PFSK-1 (cell line): Measurements from ENCODE around the gene FMN1.

Source experiments
- FOXP2 ChIP-seq: optimal IDR thresholded peaks from 2 replicates; pipeline ENCODE3; 2011; ENCODE audit warnings: borderline replicate concordance, control low read depth, inconsistent platforms; ENCODE audit not compliant: insufficient read depth; ENCODE audit errors: extremely low read length, extremely low read depth
- POLR2AphosphoS5 ChIP-seq: IDR thresholded peaks from 2 replicates; pipeline ENCODE4 v1.6.1; 2012; ENCODE audit warnings: low read depth, mild to moderate bottlenecking, control low read depth, low read length, moderate library complexity
- REST ChIP-seq, 2 experiments: IDR thresholded peaks; 2 replicates each; pipeline versions ENCODE4 v1.6.1 to v1.8.0; 2011 to 2012; ENCODE audit warnings: low read depth in 2 of 2, low read length in 2 of 2, control low read depth in 1 of 2, inconsistent platforms in 1 of 2, mild to moderate bottlenecking in 1 of 2, moderate library complexity in 1 of 2; ENCODE audit not compliant: insufficient read depth in 1 of 2
- SIN3A ChIP-seq: IDR thresholded peaks from 2 replicates; pipeline ENCODE4 v1.6.1; 2012; ENCODE audit warnings: mild to moderate bottlenecking, low read length, moderate library complexity, borderline replicate concordance; ENCODE audit not compliant: insufficient read depth
- TAF1 ChIP-seq: IDR thresholded peaks from 2 replicates; pipeline ENCODE4 v1.6.1; 2012; ENCODE audit warnings: low read length, control low read depth, borderline replicate concordance; ENCODE audit not compliant: insufficient read depth

The FMN1 gene

GRCh38 chr15:32941823-32942222, 252.7 kb downstream of the FMN1 start:
- TF ChIP-seq TAF1 (no peak), REST (IDR thresholded peaks at IDR 0.05; ENCODE audit: insufficient read depth in 1 of 2, low read depth in 2 of 2, low read length in 2 of 2) (no peak), SIN3A (no peak), POLR2AphosphoS5 (no peak), FOXP2 (no peak)

- TF ChIP-seq TAF1 = no peak
- TF ChIP-seq FOXP2 = no peak
- no peak for TF ChIP-seq SIN3A
- no peak for TF ChIP-seq REST (IDR thresholded peaks at IDR 0.05; ENCODE audit: insufficient read depth in 1 of 2, low read depth in 2 of 2, low read length in 2 of 2)
- no peak for TF ChIP-seq POLR2AphosphoS5
Observed at GRCh38 chr15:32936976-32937375, 257.5 kb downstream of the FMN1 start.

GRCh38 chr15:32936283-32936918, 258.1 kb downstream of the FMN1 start:
- TF ChIP-seq FOXP2 (no peak), TAF1 (no peak), REST (IDR thresholded peaks at IDR 0.05; ENCODE audit: insufficient read depth in 1 of 2, low read depth in 2 of 2, low read length in 2 of 2) (no peak)

GRCh38 chr15:32935139-32935538, 259.4 kb downstream of the FMN1 start:
- TF ChIP-seq REST (IDR thresholded peaks at IDR 0.05; ENCODE audit: insufficient read depth in 1 of 2, low read depth in 2 of 2, low read length in 2 of 2) = no peak
- no peak for TF ChIP-seq FOXP2
- no peak for TF ChIP-seq TAF1
- no peak for TF ChIP-seq SIN3A
- no peak for TF ChIP-seq POLR2AphosphoS5

- TF ChIP-seq TAF1 (no peak), POLR2AphosphoS5 (no peak), SIN3A (no peak), REST (IDR thresholded peaks at IDR 0.05; ENCODE audit: insufficient read depth in 1 of 2, low read depth in 2 of 2, low read length in 2 of 2) (no peak), FOXP2 (no peak)
Observed at GRCh38 chr15:32933236-32933635, 261.3 kb downstream of the FMN1 start.
